Memory B cell (primary cell): Measurements from ENCODE around the gene AKNA.
A peak's percentile ranks its signal among the peaks of the same experiment; 100 is the strongest.

Experiments used
- ATAC-seq: fragments of 150-1000 bp; cut with Tn5 transposase; 2 replicates; pipeline ENCODE4 v1.10.0; 2021; ENCODE audit warnings: low read depth, mild to moderate bottlenecking, moderate library complexity
- DNase-seq, 2 donors: peaks; one replicate each; pipeline ENCODE4 v3.0.0; 2022; ENCODE audit warnings: low spot score in 2 of 2
- H3K27ac Mint-ChIP-seq: one replicate; pipeline ENCODE4 v1.8.0; 2022; ENCODE audit warnings: mild to moderate bottlenecking, moderate library complexity, mixed read lengths
- H3K27me3 Mint-ChIP-seq: one replicate; pipeline ENCODE4 v1.8.0; 2022; ENCODE audit warnings: mixed read lengths
- H3K36me3 Mint-ChIP-seq: one replicate; pipeline ENCODE4 v1.8.0; 2022; ENCODE audit warnings: mild to moderate bottlenecking, mixed read lengths
- H3K4me1 Mint-ChIP-seq: one replicate; pipeline ENCODE4 v1.8.0; 2022; ENCODE audit warnings: mixed read lengths
- H3K4me3 Mint-ChIP-seq: one replicate; pipeline ENCODE4 v1.8.0; 2022; ENCODE audit warnings: mild to moderate bottlenecking, moderate library complexity, mixed read lengths
- H3K9me3 Mint-ChIP-seq: one replicate; pipeline ENCODE4 v1.8.0; 2022; ENCODE audit warnings: mixed read lengths

Gene AKNA

DNA sequence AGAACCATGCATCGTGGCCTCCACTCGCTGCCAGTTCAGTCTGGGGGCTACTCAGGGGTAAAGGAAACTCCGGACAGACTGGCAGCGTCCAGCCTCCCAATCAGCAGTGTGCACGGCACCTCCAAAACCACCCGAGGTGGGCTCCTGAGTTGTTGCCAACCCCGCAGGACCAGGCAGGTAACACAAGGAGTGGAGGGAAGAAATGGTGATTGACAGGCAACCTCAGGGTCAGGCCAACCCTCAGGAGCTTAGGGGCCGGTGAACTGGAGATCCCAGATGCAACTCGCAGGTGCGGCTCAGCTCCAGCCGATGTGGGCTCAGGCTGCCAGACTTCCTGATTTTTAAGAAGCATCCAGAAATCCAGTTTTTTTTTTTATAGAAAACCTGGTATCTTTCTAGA is 37.3 kb upstream of the AKNA start:
- ATAC-seq (no peak), DNase-seq (no peak)
- H3K9me3 Mint-ChIP-seq: no peaks in the 10 kb centered on the region
- peaks cover 1% of the 10 kb centered on the region for H3K27me3 Mint-ChIP-seq
- no peak overlapping the region for H3K27ac Mint-ChIP-seq
- no peaks in the 10 kb centered on the region for H3K4me1 Mint-ChIP-seq
- no peak overlapping the region for H3K4me3 Mint-ChIP-seq
- H3K36me3 Mint-ChIP-seq: peaks cover 9% of the 10 kb centered on the region

DNA sequence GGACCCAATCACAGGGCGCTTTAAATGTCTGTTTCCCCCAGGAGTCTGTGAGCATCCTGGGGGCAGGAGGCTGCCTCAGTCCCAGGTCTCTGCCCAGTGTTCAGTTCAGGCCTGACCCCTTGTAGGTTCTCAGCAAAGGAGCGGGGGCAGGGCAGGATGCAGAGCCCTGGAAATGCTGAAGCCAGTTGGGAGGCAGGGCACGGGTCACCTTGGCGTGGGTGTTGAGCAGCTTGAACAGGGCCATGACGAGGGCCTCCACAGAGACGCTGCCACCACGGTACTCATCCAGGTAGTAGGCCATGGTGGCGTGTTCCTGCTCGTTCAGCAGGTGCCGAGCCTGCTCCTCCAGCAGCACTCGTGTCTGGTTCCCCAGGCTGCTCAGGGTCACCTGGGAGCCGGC is 36.3 kb upstream of the AKNA start:
- Mint-ChIP-seq H3K9me3 (no peaks in the 10 kb centered on the region), H3K27me3 (no peaks in the 10 kb centered on the region), H3K4me3 (no peak overlapping the region), H3K27ac (no peak overlapping the region), H3K36me3 (peaks cover 9% of the 10 kb centered on the region), H3K4me1 (no peaks in the 10 kb centered on the region)
- no peak for DNase-seq
- ATAC-seq: no peak

DNA sequence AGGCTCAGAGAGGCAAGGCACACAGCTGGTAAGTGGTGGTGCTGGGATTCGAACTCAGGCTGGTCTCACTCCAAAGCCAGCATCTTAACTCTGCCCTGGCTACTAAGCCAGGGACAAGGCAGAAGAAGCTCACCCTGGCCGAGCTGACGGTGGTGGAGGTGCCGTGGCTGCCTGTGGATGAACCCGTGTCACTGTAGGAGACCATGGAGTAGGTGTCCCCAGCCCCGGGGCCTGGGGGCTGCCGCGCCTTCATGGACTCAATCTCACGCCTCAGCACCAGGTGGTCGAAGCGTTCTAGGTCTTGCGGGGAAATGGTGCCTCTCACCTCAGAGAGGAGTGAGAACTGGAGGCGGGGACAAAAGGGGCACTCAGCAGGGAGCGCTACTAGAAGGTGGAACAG is 35.4 kb upstream of the AKNA start:
- Mint-ChIP-seq H3K4me1 (no peaks in the 10 kb centered on the region), H3K4me3 (no peak overlapping the region), H3K9me3 (no peaks in the 10 kb centered on the region), H3K36me3 (peaks cover 11% of the 10 kb centered on the region), H3K27me3 (no peaks in the 10 kb centered on the region), H3K27ac (no peak overlapping the region)
- DNase-seq (no peak), ATAC-seq (no peak)

DNA sequence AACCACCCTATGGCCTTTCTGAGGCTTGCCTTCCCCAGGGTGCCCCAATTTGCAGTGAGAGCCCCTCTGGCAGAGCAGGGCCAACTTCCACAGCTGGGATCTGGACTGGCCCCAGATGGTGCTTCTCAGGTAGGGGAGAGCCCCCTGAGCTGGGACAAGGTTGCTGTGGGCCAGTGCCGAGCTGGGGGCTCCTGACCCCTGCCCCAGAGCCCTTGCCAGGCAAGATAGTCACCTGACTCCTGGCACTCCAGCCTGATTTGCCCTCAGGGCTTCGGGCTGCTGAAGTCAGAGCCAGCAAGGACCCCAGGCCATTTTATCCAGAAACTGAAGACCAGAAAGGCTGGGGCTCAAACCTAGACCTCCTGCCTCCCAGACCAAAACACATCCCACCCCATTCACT is 33.4 kb upstream of the AKNA start:
- no peak overlapping the region for H3K4me3 Mint-ChIP-seq
- peaks cover 1% of the 10 kb centered on the region for H3K9me3 Mint-ChIP-seq
- H3K27ac Mint-ChIP-seq: no peak overlapping the region
- no peak for ATAC-seq
- no peak for DNase-seq
- peaks cover 13% of the 10 kb centered on the region for H3K36me3 Mint-ChIP-seq
- peaks cover 7% of the 10 kb centered on the region for H3K4me1 Mint-ChIP-seq
- H3K27me3 Mint-ChIP-seq: no peaks in the 10 kb centered on the region

DNA sequence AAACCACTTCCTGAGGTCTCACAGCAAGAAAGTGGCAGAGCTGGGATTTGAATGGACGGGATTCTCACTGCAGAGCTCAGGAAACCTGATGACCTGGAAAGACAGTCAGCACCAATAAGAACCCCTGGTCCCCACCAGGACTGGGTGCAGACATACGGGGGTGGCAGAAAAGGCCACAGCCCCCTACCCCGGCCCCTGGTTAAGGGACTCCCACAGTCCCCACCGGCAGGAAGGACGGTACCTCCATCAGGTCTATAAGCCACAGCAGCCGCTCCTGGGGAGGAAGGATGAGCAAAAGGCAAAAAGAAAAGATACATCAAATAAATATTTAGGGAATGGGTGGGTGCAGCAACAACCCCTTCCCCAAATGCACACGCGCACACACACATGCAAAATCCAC is 32.0 kb upstream of the AKNA start:
- no peak for ATAC-seq
- Mint-ChIP-seq H3K27ac (no peak overlapping the region), H3K4me3 (no peak overlapping the region), H3K27me3 (no peaks in the 10 kb centered on the region), H3K36me3 (peaks cover 10% of the 10 kb centered on the region), H3K4me1 (peaks cover 7% of the 10 kb centered on the region), H3K9me3 (peaks cover 1% of the 10 kb centered on the region)
- no peak for DNase-seq

DNA sequence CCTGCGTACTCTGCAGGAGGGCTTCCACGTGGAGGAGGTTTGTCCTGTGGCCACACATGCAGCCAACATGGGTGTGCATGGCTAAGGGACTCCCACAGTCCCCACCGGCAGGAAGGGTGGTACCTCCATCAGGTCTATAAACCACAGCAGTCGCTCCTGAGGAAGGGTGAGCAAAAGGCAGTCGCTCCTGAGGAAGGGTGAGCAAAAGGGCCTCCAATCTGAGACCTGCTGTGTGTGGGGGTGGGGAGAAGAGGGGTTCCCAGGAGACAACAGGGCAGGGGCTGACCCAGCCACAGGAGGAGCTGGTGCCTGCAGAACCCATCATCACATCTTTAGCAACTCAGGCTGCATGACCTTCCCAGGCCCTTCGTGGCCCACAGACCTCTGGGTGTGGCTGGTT is 30.3 kb upstream of the AKNA start:
- ATAC-seq: no peak
- no peak for DNase-seq
- Mint-ChIP-seq H3K4me3 (no peak overlapping the region), H3K4me1 (peaks cover 8% of the 10 kb centered on the region), H3K27me3 (no peaks in the 10 kb centered on the region), H3K9me3 (peaks cover 1% of the 10 kb centered on the region), H3K27ac (no peak overlapping the region), H3K36me3 (peaks cover 4% of the 10 kb centered on the region)

DNA sequence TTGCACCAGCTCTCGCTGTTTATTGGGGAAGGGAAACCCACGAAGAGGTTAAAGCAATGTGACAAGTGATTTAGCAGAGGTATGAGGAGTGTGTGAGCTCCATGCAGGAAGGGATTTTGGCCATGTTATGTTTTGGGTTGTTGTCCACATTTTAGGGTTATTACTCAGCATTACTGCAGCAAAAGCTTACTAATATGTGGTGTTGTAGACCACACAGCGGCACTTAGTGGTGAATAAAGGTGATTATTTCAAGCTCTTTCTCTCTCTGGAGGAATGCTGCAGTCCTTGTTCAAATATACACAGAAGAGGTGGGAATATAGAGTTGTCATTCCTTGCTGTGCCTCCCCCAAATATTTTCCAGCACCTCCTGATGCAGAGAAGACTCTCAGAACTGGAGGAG is 29.7 kb upstream of the AKNA start:
- no peak for DNase-seq
- Mint-ChIP-seq H3K9me3 (peaks cover 1% of the 10 kb centered on the region), H3K36me3 (peaks cover 4% of the 10 kb centered on the region), H3K27me3 (no peaks in the 10 kb centered on the region), H3K4me3 (no peak overlapping the region), H3K4me1 (peaks cover 10% of the 10 kb centered on the region), H3K27ac (no peak overlapping the region)
- ATAC-seq: no peak

DNA sequence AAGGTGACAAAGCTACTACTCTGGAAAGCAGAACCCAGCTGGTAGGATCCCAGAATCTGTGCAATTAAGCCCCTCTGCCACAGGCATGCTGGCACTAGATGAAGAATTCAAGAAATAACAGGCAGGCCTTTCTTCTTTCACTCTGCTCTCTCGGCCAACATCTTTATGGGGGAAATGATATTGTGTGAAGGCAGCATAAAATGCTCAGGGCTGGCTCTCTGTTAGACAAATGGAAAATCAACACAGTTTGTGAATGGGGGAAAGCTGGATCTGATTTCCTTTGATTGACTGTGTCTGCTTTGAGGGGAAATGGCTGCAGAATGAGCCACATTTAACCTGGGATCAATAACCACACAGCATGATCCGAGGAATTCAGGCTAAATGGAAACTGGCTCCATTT is 29.1 kb upstream of the AKNA start:
- H3K36me3 Mint-ChIP-seq: peaks cover 4% of the 10 kb centered on the region
- ATAC-seq: no peak
- peaks cover 1% of the 10 kb centered on the region for H3K9me3 Mint-ChIP-seq
- no peaks in the 10 kb centered on the region for H3K27me3 Mint-ChIP-seq
- no peak for DNase-seq
- H3K4me3 Mint-ChIP-seq: no peak overlapping the region
- peaks cover 10% of the 10 kb centered on the region for H3K4me1 Mint-ChIP-seq
- peak overlapping the region; percentile 45 for H3K27ac Mint-ChIP-seq

DNA sequence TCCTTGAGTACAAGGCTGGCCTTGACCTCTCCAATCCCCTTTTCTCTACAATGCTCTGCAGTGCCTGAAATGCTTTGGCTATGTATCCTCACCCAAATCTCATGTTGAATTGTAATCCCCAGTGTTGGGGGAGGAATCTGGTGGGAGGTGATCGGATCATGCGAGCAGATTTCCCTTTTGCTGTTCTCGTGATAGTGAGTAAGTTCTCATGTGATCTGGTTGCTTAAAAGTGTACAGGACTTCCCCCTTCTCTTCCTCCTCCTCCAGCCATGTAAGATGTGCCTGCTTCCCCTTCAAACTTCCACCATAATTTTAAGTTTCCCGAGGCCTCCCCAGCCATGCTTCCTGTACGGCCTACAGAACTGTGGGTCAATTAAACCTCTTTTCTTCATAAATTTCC is 28.5 kb upstream of the AKNA start:
- H3K9me3 Mint-ChIP-seq: peaks cover 1% of the 10 kb centered on the region
- H3K27me3 Mint-ChIP-seq: no peaks in the 10 kb centered on the region
- ATAC-seq (no peak), DNase-seq (no peak)
- peaks cover 10% of the 10 kb centered on the region for H3K4me1 Mint-ChIP-seq
- H3K27ac Mint-ChIP-seq: peak overlapping the region; percentile 45
- no peak overlapping the region for H3K4me3 Mint-ChIP-seq
- H3K36me3 Mint-ChIP-seq: peaks cover 4% of the 10 kb centered on the region

DNA sequence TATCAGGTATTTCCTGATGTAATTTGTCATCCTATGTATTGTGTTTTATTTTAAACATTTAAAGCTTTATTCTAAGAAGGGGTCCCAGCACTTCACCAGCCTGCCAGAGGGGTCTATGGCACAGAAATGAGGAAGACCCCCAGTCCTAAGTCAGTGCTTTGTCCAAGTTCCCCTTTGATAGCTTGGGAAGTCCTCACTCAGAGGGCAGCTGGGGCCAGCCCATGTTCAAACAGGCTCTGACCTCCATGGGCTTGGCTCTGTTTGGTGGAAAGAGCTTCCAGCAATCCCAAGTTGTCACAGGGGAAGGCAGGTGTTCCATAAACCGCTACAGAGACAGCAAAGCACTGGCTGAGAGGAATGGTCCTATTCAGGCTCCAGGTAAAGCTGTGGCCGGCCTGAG is 26.6 kb upstream of the AKNA start:
- no peak for DNase-seq
- Mint-ChIP-seq H3K27ac (no peak overlapping the region), H3K9me3 (peaks cover 1% of the 10 kb centered on the region), H3K27me3 (no peaks in the 10 kb centered on the region), H3K4me3 (no peak overlapping the region), H3K36me3 (peaks cover 4% of the 10 kb centered on the region), H3K4me1 (peaks cover 13% of the 10 kb centered on the region)
- no peak for ATAC-seq

DNA sequence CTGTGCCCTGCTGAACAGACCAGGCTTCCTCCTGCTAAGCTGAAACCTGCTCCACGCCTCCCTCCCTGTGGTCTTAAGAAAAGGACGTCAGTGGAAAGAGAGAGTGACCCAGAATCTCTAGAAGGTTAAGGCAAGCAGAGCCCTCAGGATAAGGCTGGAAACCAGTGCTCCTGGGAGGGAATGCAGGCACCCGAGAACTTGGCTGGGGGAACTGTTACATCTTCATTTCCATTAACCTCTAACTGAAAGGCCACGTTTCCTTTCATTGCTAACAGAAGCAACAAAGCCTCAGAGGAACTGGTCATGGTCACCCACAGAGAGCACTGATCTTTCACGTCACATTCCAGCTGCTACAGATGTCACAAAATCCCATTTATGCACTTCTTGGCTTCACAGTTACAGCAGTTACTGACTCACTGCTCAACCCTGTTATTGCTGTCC is 26.1 kb upstream of the AKNA start:
- Mint-ChIP-seq H3K36me3 (peaks cover 4% of the 10 kb centered on the region), H3K9me3 (peaks cover 1% of the 10 kb centered on the region), H3K4me3 (no peak overlapping the region), H3K27me3 (no peaks in the 10 kb centered on the region), H3K4me1 (peaks cover 13% of the 10 kb centered on the region), H3K27ac (no peak overlapping the region)
- no peak for DNase-seq
- no peak for ATAC-seq

DNA sequence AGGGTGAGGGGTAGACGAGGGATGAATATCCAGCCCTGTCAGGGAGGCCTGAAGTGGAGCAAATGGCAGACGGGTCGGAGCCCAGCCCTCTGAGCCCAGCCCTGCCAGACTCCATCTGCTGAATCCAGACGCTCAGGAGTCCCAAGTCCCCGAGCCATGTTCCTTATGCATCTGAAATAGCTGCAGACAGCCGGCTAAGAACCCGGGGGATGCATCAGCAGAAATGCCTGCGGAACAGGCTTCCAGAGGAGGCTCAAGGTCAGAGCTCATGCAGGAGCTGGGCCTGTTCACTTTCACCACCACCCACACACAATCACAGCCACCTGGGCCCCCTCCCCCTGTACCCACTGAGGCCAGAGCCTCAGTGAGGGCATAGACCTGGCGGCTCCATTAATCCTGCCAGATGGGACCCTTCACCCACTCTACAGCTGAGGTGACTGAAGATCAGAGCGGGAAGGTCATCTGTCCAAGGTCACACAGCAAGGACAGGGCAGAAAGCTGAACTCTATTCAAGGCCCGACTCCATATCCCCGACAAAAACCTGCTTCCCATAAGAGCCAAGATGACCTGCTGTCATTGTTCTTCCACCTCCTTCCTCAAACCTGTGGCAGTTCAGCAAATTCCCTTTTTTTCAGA is 24.4 kb upstream of the AKNA start:
- no peak overlapping the region for H3K4me3 Mint-ChIP-seq
- no peaks in the 10 kb centered on the region for H3K27me3 Mint-ChIP-seq
- peaks cover 1% of the 10 kb centered on the region for H3K9me3 Mint-ChIP-seq
- H3K4me1 Mint-ChIP-seq: peaks cover 10% of the 10 kb centered on the region
- H3K36me3 Mint-ChIP-seq: peaks cover 2% of the 10 kb centered on the region
- no peak overlapping the region for H3K27ac Mint-ChIP-seq
- no peak for ATAC-seq
- DNase-seq: no peak

DNA sequence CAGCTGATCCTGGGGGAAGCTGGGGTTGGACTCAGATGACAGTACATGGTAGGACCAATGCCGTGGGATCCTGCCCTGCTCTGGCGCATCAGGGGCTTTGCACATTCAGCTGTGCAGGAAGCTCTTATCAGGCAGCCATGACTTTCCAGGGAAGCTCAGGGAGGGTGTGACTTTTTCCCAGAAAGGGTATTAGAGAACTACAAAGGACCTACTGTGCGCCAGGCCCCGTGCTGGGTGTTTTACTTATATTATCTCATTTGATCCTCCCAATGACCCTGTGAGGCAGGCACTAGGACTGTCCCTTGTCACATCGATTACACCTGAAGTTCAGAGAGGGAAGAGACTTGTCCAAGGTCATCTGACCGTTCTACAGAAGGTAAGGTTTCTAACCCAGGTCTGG is 23.7 kb upstream of the AKNA start:
- Mint-ChIP-seq H3K36me3 (peaks cover 1% of the 10 kb centered on the region), H3K27ac (no peak overlapping the region)

DNA sequence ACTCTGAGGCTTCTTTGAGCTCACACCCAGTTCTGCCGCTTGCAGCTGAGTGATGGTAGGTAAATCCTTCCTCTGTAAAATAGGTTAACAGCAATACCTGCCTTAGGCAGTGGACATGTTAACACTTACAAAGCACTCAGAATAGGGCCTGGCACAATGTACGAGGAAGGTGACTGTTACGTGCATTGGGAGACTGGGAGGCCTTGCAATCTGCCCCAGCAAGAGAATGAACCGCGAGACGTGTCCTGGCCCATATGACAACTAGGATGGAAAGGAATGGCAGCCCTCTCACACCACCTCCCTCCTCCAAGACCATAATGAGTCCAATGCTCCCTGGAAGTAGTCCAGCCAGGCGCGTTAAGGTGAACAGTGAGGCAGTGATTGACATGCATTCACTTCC is 23.1 kb upstream of the AKNA start:
- H3K9me3 Mint-ChIP-seq: no peaks in the 10 kb centered on the region
- ATAC-seq: no peak
- H3K36me3 Mint-ChIP-seq: no peaks in the 10 kb centered on the region
- DNase-seq: no peak
- H3K4me3 Mint-ChIP-seq: no peak overlapping the region
- H3K27me3 Mint-ChIP-seq: no peaks in the 10 kb centered on the region
- H3K27ac Mint-ChIP-seq: no peak overlapping the region
- H3K4me1 Mint-ChIP-seq: peaks cover 7% of the 10 kb centered on the region

More for the DNA sequence above, 23.7 kb upstream of the AKNA start:
- peaks cover 9% of the 10 kb centered on the region for H3K4me1 Mint-ChIP-seq
- no peak overlapping the region for H3K4me3 Mint-ChIP-seq
- peaks cover 1% of the 10 kb centered on the region for H3K9me3 Mint-ChIP-seq
- no peak for ATAC-seq
- H3K27me3 Mint-ChIP-seq: no peaks in the 10 kb centered on the region
- no peak for DNase-seq

DNA sequence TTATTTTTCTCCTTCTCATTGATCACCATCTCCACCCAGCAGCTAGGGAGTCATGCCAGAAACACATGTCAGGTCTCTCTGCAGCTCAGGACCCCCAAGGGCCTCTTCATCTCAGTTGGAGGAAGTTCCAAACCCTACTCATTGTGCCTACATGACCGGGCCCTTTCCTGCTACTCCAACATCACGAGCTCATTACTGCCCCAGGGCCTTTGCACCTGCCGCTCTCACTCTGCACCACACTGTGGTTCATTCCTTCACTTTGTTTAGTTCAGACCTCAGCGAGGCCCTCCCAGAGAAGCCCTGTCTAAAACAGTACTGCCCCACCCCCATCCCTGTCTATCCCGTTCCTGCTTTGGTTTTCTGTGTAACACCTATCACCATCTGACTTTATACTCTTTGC is 22.1 kb upstream of the AKNA start:
- H3K36me3 Mint-ChIP-seq: no peaks in the 10 kb centered on the region
- H3K4me3 Mint-ChIP-seq: no peak overlapping the region
- no peaks in the 10 kb centered on the region for H3K9me3 Mint-ChIP-seq
- H3K27me3 Mint-ChIP-seq: no peaks in the 10 kb centered on the region
- no peak overlapping the region for H3K27ac Mint-ChIP-seq
- H3K4me1 Mint-ChIP-seq: peaks cover 12% of the 10 kb centered on the region
- ATAC-seq (no peak), DNase-seq (no peak)
